ENCODE measurements around the gene TGFBR2.

The TGFBR2 gene

DNA sequence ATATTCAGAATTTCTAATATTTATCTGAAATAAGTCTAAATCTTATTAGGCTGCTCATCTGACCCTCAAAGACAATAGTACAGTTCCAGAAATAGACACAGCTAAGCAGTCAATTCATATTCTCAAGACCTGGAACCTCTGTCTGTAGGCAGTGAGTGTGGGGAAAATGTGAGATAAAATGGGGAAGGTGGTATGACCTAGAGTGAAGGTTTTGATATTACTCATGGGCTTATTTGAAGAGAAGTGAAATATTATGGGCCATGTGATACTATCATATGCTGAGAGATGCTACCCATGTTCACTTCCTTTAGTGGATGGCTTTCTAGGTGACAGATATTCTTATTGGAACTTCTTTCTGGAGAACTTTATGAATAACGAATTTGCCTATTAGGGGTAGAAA is 33.5 kb downstream of the TGFBR2 start:
- TF ChIP-seq SIN3A (IDR thresholded peaks at IDR 0.05; ENCODE audit: borderline replicate concordance, insufficient read depth, low read length) (no peak), POLR2AphosphoS5 (IDR thresholded peaks at IDR 0.05; ENCODE audit: low read depth, low read length) (no peak), TAF1 (IDR thresholded peaks at IDR 0.05; ENCODE audit: borderline replicate concordance, insufficient read depth, low read length) (no peak), FOXP2 (optimal IDR thresholded peaks at IDR 0.05; ENCODE audit: borderline replicate concordance, extremely low read depth, extremely low read length, insufficient read depth) (no peak)
- TF ChIP-seq, protein P1, sequence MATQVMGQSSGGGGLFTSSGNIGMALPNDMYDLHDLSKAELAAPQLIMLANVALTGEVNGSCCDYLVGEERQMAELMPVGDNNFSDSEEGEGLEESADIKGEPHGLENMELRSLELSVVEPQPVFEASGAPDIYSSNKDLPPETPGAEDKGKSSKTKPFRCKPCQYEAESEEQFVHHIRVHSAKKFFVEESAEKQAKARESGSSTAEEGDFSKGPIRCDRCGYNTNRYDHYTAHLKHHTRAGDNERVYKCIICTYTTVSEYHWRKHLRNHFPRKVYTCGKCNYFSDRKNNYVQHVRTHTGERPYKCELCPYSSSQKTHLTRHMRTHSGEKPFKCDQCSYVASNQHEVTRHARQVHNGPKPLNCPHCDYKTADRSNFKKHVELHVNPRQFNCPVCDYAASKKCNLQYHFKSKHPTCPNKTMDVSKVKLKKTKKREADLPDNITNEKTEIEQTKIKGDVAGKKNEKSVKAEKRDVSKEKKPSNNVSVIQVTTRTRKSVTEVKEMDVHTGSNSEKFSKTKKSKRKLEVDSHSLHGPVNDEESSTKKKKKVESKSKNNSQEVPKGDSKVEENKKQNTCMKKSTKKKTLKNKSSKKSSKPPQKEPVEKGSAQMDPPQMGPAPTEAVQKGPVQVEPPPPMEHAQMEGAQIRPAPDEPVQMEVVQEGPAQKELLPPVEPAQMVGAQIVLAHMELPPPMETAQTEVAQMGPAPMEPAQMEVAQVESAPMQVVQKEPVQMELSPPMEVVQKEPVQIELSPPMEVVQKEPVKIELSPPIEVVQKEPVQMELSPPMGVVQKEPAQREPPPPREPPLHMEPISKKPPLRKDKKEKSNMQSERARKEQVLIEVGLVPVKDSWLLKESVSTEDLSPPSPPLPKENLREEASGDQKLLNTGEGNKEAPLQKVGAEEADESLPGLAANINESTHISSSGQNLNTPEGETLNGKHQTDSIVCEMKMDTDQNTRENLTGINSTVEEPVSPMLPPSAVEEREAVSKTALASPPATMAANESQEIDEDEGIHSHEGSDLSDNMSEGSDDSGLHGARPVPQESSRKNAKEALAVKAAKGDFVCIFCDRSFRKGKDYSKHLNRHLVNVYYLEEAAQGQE (IDR thresholded peaks at IDR 0.05; ENCODE audit: insufficient read depth in 1 of 2, low read depth in 2 of 2, low read length in 2 of 2), result no peak

DNA sequence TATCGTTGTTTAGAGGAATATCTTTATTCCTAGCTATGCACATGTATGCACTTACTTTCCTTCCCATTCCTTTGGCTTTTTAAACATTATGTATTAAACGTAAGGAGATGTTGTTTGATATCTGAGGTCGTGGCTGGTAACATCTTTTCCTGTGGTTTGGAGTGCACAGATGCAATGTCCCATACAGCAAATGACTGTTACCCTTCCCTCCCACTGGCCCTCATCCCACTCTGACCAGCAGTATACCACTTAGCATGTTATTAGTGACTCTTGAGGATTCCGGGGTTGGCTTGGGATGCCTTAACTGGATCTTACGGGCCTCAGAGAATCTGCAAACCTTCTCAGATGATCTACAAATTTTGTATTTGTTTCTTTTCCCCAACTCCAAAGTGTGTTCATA is 34.5 kb downstream of the TGFBR2 start:
- TF ChIP-seq POLR2AphosphoS5 (IDR thresholded peaks at IDR 0.05; ENCODE audit: low read depth, low read length) (no peak), SIN3A (IDR thresholded peaks at IDR 0.05; ENCODE audit: borderline replicate concordance, insufficient read depth, low read length) (no peak), FOXP2 (optimal IDR thresholded peaks at IDR 0.05; ENCODE audit: borderline replicate concordance, extremely low read depth, extremely low read length, insufficient read depth) (no peak), TAF1 (IDR thresholded peaks at IDR 0.05; ENCODE audit: borderline replicate concordance, insufficient read depth, low read length) (no peak)
- TF ChIP-seq, protein P1 (IDR thresholded peaks at IDR 0.05; ENCODE audit: insufficient read depth in 1 of 2, low read depth in 2 of 2, low read length in 2 of 2), result no peak

DNA sequence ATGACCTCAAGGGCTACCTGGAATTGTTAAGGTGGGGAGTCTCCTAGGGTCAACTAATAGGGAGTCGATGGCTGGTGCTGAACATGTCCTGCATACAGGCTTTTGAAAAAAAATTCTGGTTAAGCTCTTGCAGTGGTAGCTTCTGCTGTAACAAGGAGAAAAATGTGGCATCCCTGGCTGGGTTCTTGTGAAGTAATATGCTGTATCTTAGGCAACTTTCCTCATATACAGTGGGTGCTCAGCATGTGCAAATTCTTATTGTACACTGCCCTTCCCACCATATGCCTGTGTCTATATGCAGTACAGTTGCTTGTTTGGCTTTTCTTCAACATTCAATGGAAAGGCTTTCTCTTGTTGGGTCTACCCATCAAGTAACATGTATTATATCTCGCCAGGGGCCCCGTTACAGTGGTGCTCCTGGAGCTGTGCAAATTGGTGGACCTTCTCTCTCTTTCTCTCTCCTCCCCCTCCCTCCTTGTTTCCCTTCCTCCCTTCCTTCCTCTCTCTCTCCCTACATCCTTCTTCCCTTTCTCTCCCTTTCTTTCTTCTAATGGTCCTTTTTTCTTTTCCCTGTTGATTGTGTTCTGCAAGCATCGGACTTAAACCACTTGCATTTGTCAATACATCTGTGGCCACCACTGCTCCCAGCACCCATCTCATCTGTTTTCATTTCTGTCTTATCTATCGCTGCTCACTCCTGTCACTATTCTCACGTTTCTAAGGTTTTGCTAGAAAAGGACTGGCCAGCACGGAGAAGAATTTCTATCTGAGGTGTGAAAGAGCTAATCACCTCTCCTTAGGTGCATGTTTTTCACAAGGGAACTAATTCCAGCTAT is 35.2 kb downstream of the TGFBR2 start:
- TF ChIP-seq POLR2AphosphoS5 (IDR thresholded peaks at IDR 0.05; ENCODE audit: low read depth, low read length) (no peak), TAF1 (IDR thresholded peaks at IDR 0.05; ENCODE audit: borderline replicate concordance, insufficient read depth, low read length) (no peak), SIN3A (IDR thresholded peaks at IDR 0.05; ENCODE audit: borderline replicate concordance, insufficient read depth, low read length) (no peak), FOXP2 (optimal IDR thresholded peaks at IDR 0.05; ENCODE audit: borderline replicate concordance, extremely low read depth, extremely low read length, insufficient read depth) (no peak)
- TF ChIP-seq, protein P1 (IDR thresholded peaks at IDR 0.05; ENCODE audit: insufficient read depth in 1 of 2, low read depth in 2 of 2, low read length in 2 of 2), result no peak

DNA sequence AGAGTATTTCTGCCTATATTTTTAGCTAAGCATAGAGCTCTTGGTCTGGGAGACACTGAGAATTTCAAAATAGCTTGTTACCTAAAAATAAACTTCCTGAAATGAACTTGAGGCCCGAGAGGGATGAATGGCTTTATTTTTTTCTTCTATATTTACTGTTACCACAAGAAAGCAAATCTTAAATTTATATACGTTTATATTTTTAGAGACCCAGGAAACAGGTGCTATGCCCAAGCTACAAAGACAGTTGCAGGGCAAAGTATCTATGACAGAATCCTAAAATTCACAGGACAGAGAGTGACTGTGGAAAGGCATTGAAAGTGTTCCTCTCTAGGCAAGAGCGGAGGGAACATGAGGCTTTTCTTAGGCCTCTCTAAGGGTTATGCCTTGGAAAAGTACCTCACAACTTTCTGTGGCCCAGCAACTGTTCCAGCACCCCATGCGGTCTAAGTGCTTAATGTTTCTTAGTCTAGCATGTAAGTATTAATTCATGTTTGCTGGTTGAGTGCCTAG is 36.5 kb downstream of the TGFBR2 start:
- TF ChIP-seq SIN3A (IDR thresholded peaks at IDR 0.05; ENCODE audit: borderline replicate concordance, insufficient read depth, low read length), result no peak
- no peak for TF ChIP-seq POLR2AphosphoS5 (IDR thresholded peaks at IDR 0.05; ENCODE audit: low read depth, low read length)
- TF ChIP-seq, protein P1 (IDR thresholded peaks at IDR 0.05; ENCODE audit: insufficient read depth in 1 of 2, low read depth in 2 of 2, low read length in 2 of 2), result no peak
- TF ChIP-seq TAF1 (IDR thresholded peaks at IDR 0.05; ENCODE audit: borderline replicate concordance, insufficient read depth, low read length), result no peak
- no peak for TF ChIP-seq FOXP2 (optimal IDR thresholded peaks at IDR 0.05; ENCODE audit: borderline replicate concordance, extremely low read depth, extremely low read length, insufficient read depth)

All from PFSK-1 (cell line).